NCI-H146 treated with DMSO at 0.1 percent for 48 hours (cell line): ENCODE results near the gene COPS7A.

Experiments
- DNase-seq: peaks from one replicate; lab custom pipeline; 2025; ENCODE audit not compliant: unreplicated experiment; lab: John Stamatoyannopoulos, UW

The COPS7A gene

GRCh38 chr12:6750506-6750905 is 26.7 kb downstream of the COPS7A start:
- DNase-seq = no peak

GRCh38 chr12:6751767-6752166 is 27.9 kb downstream of the COPS7A start:
- DNase-seq = no peak

GRCh38 chr12:6752167-6752920 is 28.5 kb downstream of the COPS7A start:
- peak; percentile 63 for DNase-seq

GRCh38 chr12:6752921-6753771 is 29.3 kb downstream of the COPS7A start, which contains the start of gene MLF2:
Gene MLF2, minus strand, starts transcription at chr12:6753141. Its CDS starts 807 bp downstream, at chr12:6752334.
- DNase-seq = peak; percentile 99

- no peak for DNase-seq
These were observed 30.0 kb downstream of the COPS7A start for GRCh38 chr12:6753772-6754356.

GRCh38 chr12:6754411-6754810 is 30.6 kb downstream of the COPS7A start:
- DNase-seq = no peak

GRCh38 chr12:6757028-6757690 is 33.3 kb downstream of the COPS7A start:
- no peak for DNase-seq

- no peak for DNase-seq
These were observed 34.8 kb downstream of the COPS7A start for GRCh38 chr12:6758506-6759095.

- DNase-seq = no peak
These were observed 35.9 kb downstream of the COPS7A start for GRCh38 chr12:6759741-6760140.

- no peak for DNase-seq
These were observed 39.5 kb downstream of the COPS7A start for GRCh38 chr12:6763380-6763779.

GRCh38 chr12:6764011-6764828 is 40.4 kb downstream of the COPS7A start:
- peak; percentile 100 for DNase-seq

GRCh38 chr12:6765048-6765633 is 41.3 kb downstream of the COPS7A start:
- peak; percentile 94 for DNase-seq

- peak; percentile 97 for DNase-seq
These were observed 42.1 kb downstream of the COPS7A start, which contains the start of gene PTMS for GRCh38 chr12:6765634-6766581. Gene PTMS, plus strand, starts transcription at chr12:6766363. Its CDS starts 343 bp downstream, at chr12:6766706.

- peak; percentile 45 for DNase-seq
These were observed 43.0 kb downstream of the COPS7A start for GRCh38 chr12:6766651-6767349.

GRCh38 chr12:6767353-6768319 is 43.8 kb downstream of the COPS7A start:
- no peak for DNase-seq

- DNase-seq = no peak
These were observed 44.6 kb downstream of the COPS7A start for GRCh38 chr12:6768437-6768914.
